SU-DHL-6 (cell line): ENCODE measurements around the gene CXCL3.

Experiments
- H2AFZ ChIP-seq: fragments of 200-600 bp; sonication (generic); 2 replicates; pipeline ENCODE4 v1.6.1; 2014; ENCODE audit warnings: low read depth, mild to moderate bottlenecking, moderate library complexity, mixed read lengths, antibody characterized with exemption, low read length; ENCODE audit not compliant: severe bottlenecking
- H3F3A ChIP-seq: fragments of 200-600 bp; shearing (Covaris generic); 2 replicates; pipeline ENCODE4 v1.6.0; 2016; ENCODE audit warnings: antibody characterized with exemption, mild to moderate bottlenecking; ENCODE audit not compliant: insufficient read depth
- H3K27ac ChIP-seq: fragments of 200-600 bp; sonication (generic); 2 replicates; pipeline ENCODE4 v1.5.1; 2016; ENCODE audit warnings: low read depth, mild to moderate bottlenecking, low read length, moderate library complexity, mixed read lengths
- H3K27me3 ChIP-seq: fragments of 200-600 bp; sonication (generic), shearing (Covaris generic); 2 replicates; pipeline ENCODE4 v1.6.0; 2014; ENCODE audit warnings: mild to moderate bottlenecking, low read length
- H3K36me3 ChIP-seq: fragments of 200-600 bp; sonication (generic); 2 replicates; pipeline ENCODE4 v1.6.1; 2014; ENCODE audit warnings: mild to moderate bottlenecking, low read length, mixed read lengths
- H3K4me2 ChIP-seq: fragments of 300-600, 200-600 bp; shearing (Covaris generic), sonication (generic); 2 replicates; pipeline ENCODE4 v1.6.0; 2014; ENCODE audit warnings: low read length, low read depth, mild to moderate bottlenecking; ENCODE audit not compliant: poor library complexity, severe bottlenecking
- H3K4me3 ChIP-seq: fragments of 200-600 bp; sonication (generic); 2 replicates; pipeline ENCODE4 v1.5.1; 2014; ENCODE audit warnings: antibody characterized with exemption, low read length, mild to moderate bottlenecking, mixed read lengths; ENCODE audit not compliant: insufficient read depth, poor library complexity, severe bottlenecking
- H3K79me2 ChIP-seq: fragments of 200-600 bp; sonication (generic); 2 replicates; pipeline ENCODE4 v1.6.1; 2014; ENCODE audit warnings: mild to moderate bottlenecking, low read length, moderate library complexity; ENCODE audit not compliant: insufficient read depth
- H3K9ac ChIP-seq: fragments of 200-600 bp; sonication (generic); 2 replicates; pipeline ENCODE4 v1.7.0; 2014; ENCODE audit warnings: mild to moderate bottlenecking, low read length
- H3K9me2 ChIP-seq: fragments of 200-600 bp; sonication (generic); replicated peaks from 2 replicates; pipeline ENCODE4 v1.6.1; 2014; ENCODE audit warnings: low read length; ENCODE audit not compliant: insufficient read depth
- H3K9me3 ChIP-seq: fragments of 200-600 bp; sonication (generic); 2 replicates; pipeline ENCODE4 v1.6.1; 2014; ENCODE audit warnings: low read length, mixed read lengths; ENCODE audit not compliant: insufficient read depth
- H4K20me1 ChIP-seq: fragments of 200-600 bp; sonication (generic); 2 replicates; pipeline ENCODE4 v1.6.1; 2014; ENCODE audit warnings: low read depth, mild to moderate bottlenecking, antibody characterized with exemption, low read length, moderate library complexity, mixed read lengths
- EZH2phosphoT487 ChIP-seq: fragments of 200-600 bp; sonication (generic), shearing (Covaris generic); conservative IDR thresholded peaks from 2 replicates; pipeline ENCODE4 v1.6.1; 2018; ENCODE audit warnings: mild to moderate bottlenecking, antibody characterized with exemption, low read length, moderate library complexity, mixed read lengths
- TF ChIP-seq, protein P1 (sequence below): fragments of 200-600 bp; sonication (generic); IDR thresholded peaks from one replicate; pipeline ENCODE4 v1.5.1; 2017; ENCODE audit warnings: antibody characterized with exemption, mild to moderate bottlenecking, low read length, moderate library complexity; ENCODE audit not compliant: insufficient read depth, poor library complexity, severe bottlenecking

The CXCL3 gene

DNA sequence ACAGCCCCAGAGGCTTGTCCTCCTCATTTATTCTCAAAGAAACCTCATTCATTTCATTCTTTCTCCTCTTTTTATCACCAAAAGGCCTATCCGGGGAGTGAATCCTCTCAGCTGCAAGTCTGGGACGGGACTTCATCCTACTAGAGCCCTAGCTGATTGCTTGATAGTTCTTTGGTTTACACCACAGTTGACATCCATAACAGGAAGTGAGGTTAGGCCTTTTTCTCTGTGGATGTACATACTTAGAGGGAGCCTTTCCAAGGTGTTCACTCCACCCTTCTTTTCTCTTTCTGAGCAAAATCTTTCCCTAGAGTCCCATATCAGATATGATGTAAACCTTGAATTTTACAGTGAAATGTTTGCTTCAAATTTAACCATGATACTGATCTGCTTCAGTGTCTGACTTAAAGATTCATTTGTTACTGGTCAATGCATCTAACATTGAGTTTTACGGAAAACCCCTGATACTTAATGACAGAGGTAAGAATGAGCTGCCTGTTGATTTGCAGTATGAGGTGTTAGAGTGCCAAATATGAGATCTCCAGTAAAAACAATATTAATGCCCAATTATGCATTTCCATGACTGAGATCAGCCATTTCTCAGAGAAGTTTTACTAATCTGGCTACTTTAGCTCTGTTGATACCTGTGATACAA is 23.2 kb downstream of the CXCL3 start:
- Histone ChIP-seq H3K36me3 (no peaks in the 10 kb centered on the region), H3K27ac (no peak overlapping the region), H3K9ac (no peak overlapping the region), H3K27me3 (no peaks in the 10 kb centered on the region), H3K9me3 (no peaks in the 10 kb centered on the region), H2AFZ (no peak overlapping the region), H3K4me3 (no peak overlapping the region), H4K20me1 (no peaks in the 10 kb centered on the region), H3K4me2 (no peak overlapping the region), H3K9me2 (no peaks in the 10 kb centered on the region), H3F3A (no peaks in the 10 kb centered on the region), H3K79me2 (no peaks in the 10 kb centered on the region)
- TF ChIP-seq, protein P1, sequence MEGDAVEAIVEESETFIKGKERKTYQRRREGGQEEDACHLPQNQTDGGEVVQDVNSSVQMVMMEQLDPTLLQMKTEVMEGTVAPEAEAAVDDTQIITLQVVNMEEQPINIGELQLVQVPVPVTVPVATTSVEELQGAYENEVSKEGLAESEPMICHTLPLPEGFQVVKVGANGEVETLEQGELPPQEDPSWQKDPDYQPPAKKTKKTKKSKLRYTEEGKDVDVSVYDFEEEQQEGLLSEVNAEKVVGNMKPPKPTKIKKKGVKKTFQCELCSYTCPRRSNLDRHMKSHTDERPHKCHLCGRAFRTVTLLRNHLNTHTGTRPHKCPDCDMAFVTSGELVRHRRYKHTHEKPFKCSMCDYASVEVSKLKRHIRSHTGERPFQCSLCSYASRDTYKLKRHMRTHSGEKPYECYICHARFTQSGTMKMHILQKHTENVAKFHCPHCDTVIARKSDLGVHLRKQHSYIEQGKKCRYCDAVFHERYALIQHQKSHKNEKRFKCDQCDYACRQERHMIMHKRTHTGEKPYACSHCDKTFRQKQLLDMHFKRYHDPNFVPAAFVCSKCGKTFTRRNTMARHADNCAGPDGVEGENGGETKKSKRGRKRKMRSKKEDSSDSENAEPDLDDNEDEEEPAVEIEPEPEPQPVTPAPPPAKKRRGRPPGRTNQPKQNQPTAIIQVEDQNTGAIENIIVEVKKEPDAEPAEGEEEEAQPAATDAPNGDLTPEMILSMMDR = no peak
- no peak for TF ChIP-seq EZH2phosphoT487

DNA sequence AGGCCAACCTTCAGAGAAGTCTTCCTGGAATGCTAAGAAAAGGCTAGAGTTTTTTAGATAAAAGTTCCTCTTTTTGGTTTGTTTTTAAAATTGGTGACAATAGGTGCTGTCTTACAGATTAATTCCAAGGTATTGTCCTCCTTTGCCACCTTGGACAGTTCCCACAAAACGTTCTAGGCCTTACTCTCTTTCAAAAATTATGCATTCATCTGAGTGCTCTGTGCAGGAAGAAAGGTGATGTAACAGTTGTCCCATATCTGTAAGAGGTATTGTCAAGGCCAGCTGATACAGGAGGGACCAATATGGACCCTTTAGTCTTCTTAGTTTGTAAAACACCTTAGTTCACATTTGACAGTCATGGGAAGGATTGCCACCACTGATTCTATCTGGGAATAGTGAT is 24.2 kb downstream of the CXCL3 start:
- no peak overlapping the region for H3K9ac ChIP-seq
- H4K20me1 ChIP-seq = no peaks in the 10 kb centered on the region
- no peaks in the 10 kb centered on the region for H3K79me2 ChIP-seq
- H3K4me2 ChIP-seq = no peak overlapping the region
- H3K9me3 ChIP-seq = no peaks in the 10 kb centered on the region
- no peaks in the 10 kb centered on the region for H3F3A ChIP-seq
- no peaks in the 10 kb centered on the region for H3K36me3 ChIP-seq
- no peaks in the 10 kb centered on the region for H3K27me3 ChIP-seq
- no peak overlapping the region for H2AFZ ChIP-seq
- no peaks in the 10 kb centered on the region for H3K9me2 ChIP-seq
- TF ChIP-seq, protein P1 = no peak
- TF ChIP-seq EZH2phosphoT487 = no peak
- H3K27ac ChIP-seq = no peak overlapping the region
- no peak overlapping the region for H3K4me3 ChIP-seq

DNA sequence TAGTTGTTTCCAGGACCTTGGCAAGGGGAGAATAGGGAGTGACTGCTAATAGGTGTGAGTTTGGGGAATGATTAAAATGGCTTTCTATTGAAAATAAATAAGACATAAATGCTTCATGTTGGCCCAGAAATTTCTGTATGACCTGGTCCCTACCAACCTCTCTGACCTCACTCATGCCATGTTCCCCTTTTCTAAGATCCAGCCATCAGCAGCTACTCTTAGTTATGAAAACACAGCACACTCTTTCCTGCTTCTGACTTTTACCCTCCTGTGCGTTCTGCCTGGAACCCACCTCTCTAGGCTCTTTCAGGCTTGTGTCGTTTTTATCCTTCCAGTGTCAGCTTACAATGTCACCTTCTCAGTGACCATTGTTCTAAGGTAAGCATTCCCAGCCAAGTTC is 25.2 kb downstream of the CXCL3 start:
- Histone ChIP-seq H3K4me2 (no peak overlapping the region), H3K9me2 (no peaks in the 10 kb centered on the region), H3K36me3 (no peaks in the 10 kb centered on the region), H3F3A (no peaks in the 10 kb centered on the region), H3K4me3 (no peak overlapping the region), H3K9me3 (no peaks in the 10 kb centered on the region), H3K27ac (no peak overlapping the region), H2AFZ (no peak overlapping the region), H3K79me2 (no peaks in the 10 kb centered on the region), H4K20me1 (no peaks in the 10 kb centered on the region), H3K27me3 (no peaks in the 10 kb centered on the region), H3K9ac (no peak overlapping the region)
- TF ChIP-seq, protein P1 = no peak
- no peak for TF ChIP-seq EZH2phosphoT487
